H1 (cell line): ENCODE results near the gene CPTP. TPM values are rescaled to one million over a fixed set of nuclear protein-coding genes. Genes with fewer than 3 reads are reported as not detected.

ENCODE experiments used
- CTCF ChIA-PET: fragments of 300-600 bp; sonication (Branson Sonifier 250); formaldehyde crosslinking; loops from one replicate; lab custom pipeline; 2021; ENCODE audit not compliant: partially characterized antibody; lab: Charles Lee
- POLR2A ChIA-PET: fragments of 300-600 bp; sonication (Branson Sonifier 250); formaldehyde crosslinking; loops from one replicate; lab custom pipeline; 2021; ENCODE audit warnings: inconsistent platforms; ENCODE audit not compliant: partially characterized antibody; lab: Charles Lee
- DNase-seq, 2 experiments: peaks; one replicate each; pipeline versions ENCODE4 v3.0.0 to v3.0.0-alpha.2; 2010 to 2022; ENCODE audit warnings: low spot score in 2 of 2, low read depth in 1 of 2, mixed read lengths in 1 of 2
- FAIRE-seq: peaks from 2 replicates; lab custom pipeline; 2011; peaks lifted over from hg19 to GRCh38; lab: Jason Lieb, UNC
- H2AFZ ChIP-seq: 2 replicates; pipeline ENCODE4 v1.8.1; 2012; ENCODE audit warnings: low read length, inconsistent platforms
- H2AK5ac ChIP-seq: 2 replicates; pipeline ENCODE4 v1.6.1; 2013; ENCODE audit warnings: low read depth, low read length
- H2BK120ac ChIP-seq: replicated peaks from 2 replicates; pipeline ENCODE3; 2013; ENCODE audit warnings: low read depth, low read length, inconsistent platforms
- H2BK12ac ChIP-seq: 2 replicates; pipeline ENCODE4 v1.6.1; 2013; ENCODE audit warnings: low read depth, low read length
- H2BK15ac ChIP-seq: 2 replicates; pipeline ENCODE4 v1.6.1; 2013; ENCODE audit warnings: low read length
- H2BK20ac ChIP-seq: 2 replicates; pipeline ENCODE4 v1.6.1; 2013; ENCODE audit warnings: low read length
- H2BK5ac ChIP-seq: 2 replicates; pipeline ENCODE4 v1.6.1; 2013; ENCODE audit warnings: low read depth, low read length
- H3K14ac ChIP-seq: 2 replicates; pipeline ENCODE4 v1.6.1; 2013; ENCODE audit warnings: inconsistent platforms; ENCODE audit not compliant: insufficient read length
- H3K18ac ChIP-seq: 2 replicates; pipeline ENCODE4 v1.6.1; 2013; ENCODE audit warnings: low read length; ENCODE audit errors: extremely low read depth
- H3K23ac ChIP-seq: 2 replicates; pipeline ENCODE4 v1.6.1; 2013; ENCODE audit warnings: inconsistent platforms; ENCODE audit not compliant: insufficient read length
- H3K23me2 ChIP-seq: 2 replicates; pipeline ENCODE4 v1.6.1; 2013; ENCODE audit warnings: low read depth, low read length
- H3K27ac ChIP-seq: 2 replicates; pipeline ENCODE4 v1.6.1; 2011; ENCODE audit warnings: low read depth, low read length, inconsistent platforms
- H3K27me3 ChIP-seq, 4 experiments: replicated peaks in 1 of 4; 1 replicate in 1 of 4; 2 replicates in 3 of 4; pipeline versions ENCODE4 v1.6.1 to v1.8.1; 2011 to 2013; ENCODE audit warnings: low read length in 3 of 4, mild to moderate bottlenecking in 3 of 4, inconsistent platforms in 2 of 4, mixed read lengths in 2 of 4, moderate library complexity in 1 of 4; ENCODE audit not compliant: control insufficient read depth in 3 of 4, insufficient read depth in 3 of 4; ENCODE audit errors: extremely low read depth in 1 of 4
- H3K36me3 ChIP-seq, 4 experiments: 2 replicates each; pipeline versions ENCODE4 v1.6.1 to v1.8.1; 2011 to 2013; ENCODE audit warnings: mild to moderate bottlenecking in 4 of 4, low read length in 3 of 4, moderate library complexity in 2 of 4, control low read depth in 1 of 4, inconsistent platforms in 1 of 4; ENCODE audit not compliant: insufficient read depth in 4 of 4, control insufficient read depth in 2 of 4
- H3K4ac ChIP-seq: replicated peaks from 2 replicates; pipeline ENCODE3; 2013; ENCODE audit warnings: low read length, low read depth, mixed read lengths, inconsistent platforms; ENCODE audit not compliant: insufficient read length
- H3K4me1 ChIP-seq, 4 experiments: replicated peaks in 1 of 4; 1 replicate in 1 of 4; 2 replicates in 3 of 4; pipeline versions ENCODE4 v1.6.1 to v1.8.1; 2011 to 2013; ENCODE audit warnings: low read length in 3 of 4, inconsistent platforms in 2 of 4, mixed read lengths in 1 of 4; ENCODE audit not compliant: insufficient read depth in 4 of 4, control insufficient read depth in 3 of 4
- H3K4me2 ChIP-seq, 2 experiments: 2 replicates each; pipeline versions ENCODE4 v1.6.1 to v1.8.1; 2011 to 2013; ENCODE audit warnings: low read depth in 2 of 2, low read length in 2 of 2, control low read depth in 1 of 2, inconsistent platforms in 1 of 2, mild to moderate bottlenecking in 1 of 2; ENCODE audit not compliant: insufficient read depth in 1 of 2
- H3K4me3 ChIP-seq, 4 experiments: fragments of 200-600, 300-600 bp in 1 of 4; sonication (generic), shearing (Covaris generic), sonication (Bioruptor Twin) in 1 of 4; 2 replicates each; pipeline versions ENCODE4 v1.5.1 to v1.8.1; 2011 to 2016; ENCODE audit warnings: low read length in 4 of 4, low read depth in 3 of 4, control low read depth in 2 of 4, inconsistent platforms in 2 of 4, mild to moderate bottlenecking in 2 of 4, mixed read lengths in 1 of 4, moderate library complexity in 1 of 4; ENCODE audit not compliant: insufficient read depth in 2 of 4; ENCODE audit errors: extremely low read depth in 1 of 4
- H3K56ac ChIP-seq: replicated peaks from 2 replicates; pipeline ENCODE3; 2013; ENCODE audit warnings: low read depth, mild to moderate bottlenecking, mixed read lengths, low read length, inconsistent platforms; ENCODE audit not compliant: insufficient read length
- H3K79me1 ChIP-seq: 2 replicates; pipeline ENCODE4 v1.6.1; 2013; ENCODE audit warnings: low read depth, low read length, control low read depth
- H3K79me2 ChIP-seq, 2 experiments: 2 replicates each; pipeline versions ENCODE4 v1.6.1 to v1.8.1; 2012 to 2013; ENCODE audit warnings: low read length in 2 of 2, mild to moderate bottlenecking in 2 of 2, inconsistent platforms in 1 of 2; ENCODE audit not compliant: insufficient read depth in 2 of 2, control insufficient read depth in 1 of 2
- H3K9ac ChIP-seq, 4 experiments: replicated peaks in 1 of 4; 1 replicate in 1 of 4; 2 replicates in 3 of 4; pipeline versions ENCODE4 v1.6.1 to v1.8.1; 2011 to 2013; ENCODE audit warnings: low read depth in 3 of 4, low read length in 3 of 4, control low read depth in 2 of 4, mild to moderate bottlenecking in 2 of 4, moderate library complexity in 2 of 4, inconsistent platforms in 1 of 4; ENCODE audit errors: extremely low read depth in 1 of 4
- H3K9me3 ChIP-seq, 2 experiments: 2 replicates each; pipeline versions ENCODE4 v1.6.1 to v1.8.1; 2012 to 2013; ENCODE audit warnings: mild to moderate bottlenecking in 2 of 2, moderate library complexity in 2 of 2, control low read depth in 1 of 2, inconsistent platforms in 1 of 2, low read depth in 1 of 2, low read length in 1 of 2, mixed read lengths in 1 of 2; ENCODE audit not compliant: insufficient read depth in 2 of 2
- H4K20me1 ChIP-seq, 2 experiments: replicated peaks in 1 of 2; 2 replicates each; pipeline versions ENCODE3 to v1.8.1; 2011 to 2013; ENCODE audit warnings: inconsistent platforms in 2 of 2, low read length in 2 of 2, mild to moderate bottlenecking in 1 of 2; ENCODE audit not compliant: insufficient read depth in 2 of 2, control insufficient read depth in 1 of 2
- H4K5ac ChIP-seq: 2 replicates; pipeline ENCODE4 v1.6.1; 2013; ENCODE audit warnings: low read length, low read depth, mixed read lengths, inconsistent platforms; ENCODE audit not compliant: insufficient read length
- H4K8ac ChIP-seq: 2 replicates; pipeline ENCODE4 v1.8.0; 2013; ENCODE audit warnings: mild to moderate bottlenecking, moderate library complexity, low read length, inconsistent platforms; ENCODE audit not compliant: insufficient read depth; ENCODE audit errors: extremely low read depth
- H4K91ac ChIP-seq: replicated peaks from 2 replicates; pipeline ENCODE3; 2013; ENCODE audit warnings: low read length, mixed read lengths, inconsistent platforms; ENCODE audit not compliant: insufficient read length
- BACH1 ChIP-seq: IDR thresholded peaks from 2 replicates; pipeline ENCODE4 v1.6.1; 2012; ENCODE audit warnings: low read length, improper control_type of control experiment
- POLR2AphosphoS5 ChIP-seq: IDR thresholded peaks from 2 replicates; pipeline ENCODE4 v1.6.1; 2011; ENCODE audit warnings: low read depth, low read length
- RBBP5 ChIP-seq: IDR thresholded peaks from 2 replicates; pipeline ENCODE4 v1.7.1; 2012; ENCODE audit warnings: low read depth, mild to moderate bottlenecking, inconsistent platforms, low read length, moderate library complexity, borderline replicate concordance
- SIN3A ChIP-seq, 2 experiments: IDR thresholded peaks in 1 of 2; conservative IDR thresholded peaks in 1 of 2; 2 replicates each; pipeline ENCODE4 v1.6.1; 2011 to 2012; ENCODE audit warnings: low read length in 2 of 2, improper control_type of control experiment in 1 of 2, low read depth in 1 of 2, mild to moderate bottlenecking in 1 of 2
- WGBS, 2 experiments: shearing (Covaris generic) in 1 of 2; methylation state at CpG; one replicate each; pipeline versions ENCODE4 v1.1.6 to v1.1.7; 2013 to 2015; ENCODE audit warnings: low lambda C conversion rate in 2 of 2, mixed read lengths in 2 of 2, inconsistent platforms in 1 of 2, low coverage in 1 of 2, missing lambda C conversion rate in 1 of 2; ENCODE audit not compliant: insufficient replicate concordance in 2 of 2, insufficient coverage in 1 of 2, insufficient read length in 1 of 2; ENCODE audit errors: extremely low coverage in 1 of 2, missing lambda C conversion rate in 1 of 2; 5-methylcytosine and 5-hydroxymethylcytosine counted together
- polyA plus RNA-seq, 7 experiments: library from polyadenylated mRNA; depleted of rRNA in 3 of 7; stranded (reverse) in 5 of 7; unstranded in 2 of 7; fragments of >200 nt in 5 of 7; fragments of 200-250 nt in 2 of 7; gene quantifications; 1 replicate in 5 of 7; 2 replicates in 1 of 7; 4 replicates in 1 of 7; pipeline versions ENCODE4 v1.2.1 to v1.2.3, GENCODE V29; 2011 to 2013; ENCODE audit warnings: missing spikeins in 2 of 7, mixed read lengths in 2 of 7
- total RNA-seq: library from RNA; stranded (reverse); fragmentation: NEBNext Ultra II Directional; extraction: Animal tissue kit (Norgen Biotek cat#: 25700); gene quantifications from 2 replicates; pipeline ENCODE4 v1.2.1, GENCODE V29; 2021

CPTP gene
- total and polyA plus RNA-seq, 2 of the 8 experiments (the other 6 are each of a cell fraction or from before 2014, with no cell fraction given), result 8.1 to 10.6 TPM

DNA sequence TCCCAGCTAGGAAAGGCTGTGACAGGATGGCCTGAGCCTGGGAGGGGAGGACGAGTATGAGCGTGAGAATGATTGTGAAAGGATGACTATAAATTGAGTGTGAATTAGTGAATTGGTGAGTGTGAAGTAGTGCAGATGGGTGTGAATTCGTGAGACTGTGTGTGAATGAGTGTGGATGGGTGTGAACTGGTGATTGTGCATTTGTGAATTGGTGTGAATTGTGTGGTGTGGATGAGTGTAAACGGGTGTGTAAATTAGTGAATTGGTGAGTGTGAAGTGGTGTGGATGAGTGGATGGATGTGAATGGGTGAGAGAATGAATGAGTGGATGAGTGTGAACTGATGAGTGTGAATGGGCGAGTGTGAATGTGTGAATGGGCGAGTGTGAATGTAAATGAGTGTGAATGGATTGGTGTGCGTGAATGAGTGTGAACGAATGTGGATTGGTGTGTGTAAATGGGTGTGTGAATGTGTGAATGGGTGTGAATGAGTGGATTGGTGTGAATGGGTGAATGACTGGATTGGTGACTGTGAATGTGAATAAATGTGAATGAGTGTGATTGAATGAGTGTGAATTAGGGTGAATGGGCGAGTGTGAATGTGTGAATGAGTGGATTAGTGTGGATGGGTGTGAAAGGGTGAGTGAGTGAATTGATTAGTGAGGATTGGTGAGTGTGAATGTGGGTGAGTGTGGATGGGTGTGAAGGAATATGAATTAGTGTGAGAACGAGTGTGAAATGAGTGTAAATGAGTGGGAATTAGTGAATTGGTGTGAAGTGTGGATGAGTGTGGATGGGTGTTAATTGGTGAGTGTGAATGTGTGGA is 41.5 kb downstream of the CPTP start:
- no peak overlapping the region for H3K4me2 ChIP-seq
- no peak overlapping the region for H3K23ac ChIP-seq
- peak; percentile 15; the same call in 1 of the 2 replicates for TF ChIP-seq BACH1
- no peak for TF ChIP-seq POLR2AphosphoS5
- no peak for TF ChIP-seq RBBP5
- TF ChIP-seq SIN3A (conservative IDR thresholded peaks at IDR 0.05 in 1 of 2, IDR thresholded peaks at IDR 0.05 in 1 of 2; ENCODE audit: low read depth in 1 of 2, low read length in 2 of 2), result no peak
- H2BK15ac ChIP-seq, result 0 out of 2 replicates have a peak overlapping the region, but pooled peaks have one; percentile 61
- H4K20me1 ChIP-seq, result peaks cover 0 to 9% of the 10 kb centered on the region in 2 experiments
- no peak overlapping the region for H3K18ac ChIP-seq
- POLR2A ChIA-PET, result interaction anchor here (1.0 to 2.2 kb wide), 3 partner anchors 12 to 63 kb away, joined by 3 to 4 read pairs (median 4); no protein-coding TSS in a partner anchor
- H3K56ac ChIP-seq, result peak overlapping the region; percentile 94
- H2AFZ ChIP-seq, result no peak overlapping the region
- no peak overlapping the region for H4K5ac ChIP-seq
- no peak overlapping the region for H2BK120ac ChIP-seq
- no peak overlapping the region for H4K8ac ChIP-seq
- H3K79me1 ChIP-seq, result no peaks in the 10 kb centered on the region
- CTCF ChIA-PET, result interaction anchor here (0.6 to 0.7 kb wide), 2 partner anchors 75 to 138 kb away, joined by 3 read pairs; no protein-coding TSS in a partner anchor
- H3K14ac ChIP-seq, result no peak overlapping the region
- H3K4me1 ChIP-seq, result peaks cover 0 to 4% (median 2%) of the 10 kb centered on the region in 4 experiments; a peak in 4 of 7 replicates
- peaks cover 12 to 18% of the 10 kb centered on the region in 2 experiments; a peak in 3 of 4 replicates for H3K9me3 ChIP-seq
- no peaks in the 10 kb centered on the region; a peak in 1 of 7 replicates for H3K27me3 ChIP-seq
- no peak overlapping the region for H3K4ac ChIP-seq
- DNase-seq, result no peak
- H3K9ac ChIP-seq, result no peak overlapping the region; a peak in 1 of 7 replicates
- no peak overlapping the region for H3K27ac ChIP-seq
- H3K23me2 ChIP-seq, result peaks cover 17% of the 10 kb centered on the region; the same call in 1 of the 2 replicates
- H2BK12ac ChIP-seq, result 0 out of 2 replicates have a peak overlapping the region, but pooled peaks have one; percentile 27
- H2AK5ac ChIP-seq, result peak overlapping the region; percentile 40; the same call in 1 of the 2 replicates
- H2BK20ac ChIP-seq, result no peak overlapping the region
- 75 to 100% methylated on average over 10 of the region's 10 CpGs for WGBS, 2 experiments
- no peaks in the 10 kb centered on the region; a peak in 1 of 8 replicates for H3K36me3 ChIP-seq
- FAIRE-seq, result no peak
- peak overlapping the region; percentile 49; the same call in 1 of the 2 replicates for H2BK5ac ChIP-seq
- H3K79me2 ChIP-seq, result no peaks in the 10 kb centered on the region
- H4K91ac ChIP-seq, result peak overlapping the region; percentile 29
- H3K4me3 ChIP-seq, result no peak overlapping the region
